ENCODE results near the gene DLG5.

DNA sequence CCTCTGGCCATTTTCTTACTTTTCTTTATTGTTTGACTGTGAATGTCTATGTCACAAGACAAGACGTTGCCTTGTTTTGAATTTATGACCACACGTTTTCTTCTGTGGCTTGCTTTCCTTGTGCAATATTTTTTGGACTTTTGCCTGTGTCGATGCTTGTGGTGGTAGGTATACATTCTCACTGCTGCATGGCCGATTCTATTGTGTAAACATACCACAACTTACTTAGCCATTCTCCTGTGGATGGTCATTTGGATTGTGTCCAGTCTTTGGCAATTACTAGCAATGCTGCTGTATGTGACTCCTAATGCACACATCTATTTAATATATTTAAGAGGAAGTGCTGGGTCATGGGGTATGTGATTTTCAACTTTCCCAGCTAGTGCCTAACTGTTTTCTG is 18.0 kb upstream of the DLG5 start:
- TF ChIP-seq EZH2phosphoT487 (IDR thresholded peaks at IDR 0.05; ENCODE audit: insufficient read depth, low read depth) (no peak), EZH2 (IDR thresholded peaks at IDR 0.05; ENCODE audit: insufficient read depth, poor library complexity, severe bottlenecking) (no peak)
